CD14-positive monocyte (primary cell): ENCODE measurements around the gene PACSIN1. TPM values are rescaled to one million over a fixed set of nuclear protein-coding genes. Genes with fewer than 3 reads are reported as not detected.

ENCODE experiments used
- DNase-seq, 3 donors: peaks; one replicate each; pipeline ENCODE4 v3.0.0-alpha.2; 2011 to 2022
- H2AFZ ChIP-seq: 2 replicates; pipeline ENCODE4 v1.6.0; 2012; ENCODE audit warnings: mild to moderate bottlenecking, low read depth, low read length, inconsistent platforms; ENCODE audit not compliant: insufficient read depth, poor library complexity, severe bottlenecking
- H3K27ac ChIP-seq, 2 donors: 1 replicate in 1 of 2; 2 replicates in 1 of 2; pipeline ENCODE4 v1.5.1; 2012 to 2013; ENCODE audit warnings: low read length in 2 of 2, control low read depth in 1 of 2, inconsistent platforms in 1 of 2, low read depth in 1 of 2, mild to moderate bottlenecking in 1 of 2
- H3K27me3 ChIP-seq, 2 donors: one replicate each; pipeline versions ENCODE4 v1.6.0 to v1.6.1; 2011 to 2013; ENCODE audit warnings: low read length in 2 of 2; ENCODE audit not compliant: control insufficient read depth in 2 of 2, insufficient read depth in 2 of 2
- H3K36me3 ChIP-seq, 2 donors: replicated peaks in 1 of 2; 1 replicate in 1 of 2; 2 replicates in 1 of 2; pipeline versions ENCODE4 v1.5.1 to v1.6.1; 2012 to 2013; ENCODE audit warnings: low read length in 2 of 2, control low read depth in 1 of 2, inconsistent platforms in 1 of 2, mild to moderate bottlenecking in 1 of 2; ENCODE audit not compliant: insufficient read depth in 2 of 2, control insufficient read depth in 1 of 2
- H3K4me1 ChIP-seq, 2 donors: 1 replicate in 1 of 2; 2 replicates in 1 of 2; pipeline versions ENCODE4 v1.5.1 to v1.6.1; 2012 to 2013; ENCODE audit warnings: low read length in 2 of 2, control low read depth in 1 of 2, inconsistent platforms in 1 of 2, mild to moderate bottlenecking in 1 of 2, moderate library complexity in 1 of 2; ENCODE audit not compliant: insufficient read depth in 2 of 2, control insufficient read depth in 1 of 2
- H3K4me2 ChIP-seq: replicated peaks from 2 replicates; pipeline ENCODE3; 2012; ENCODE audit warnings: low read length, moderate library complexity, mild to moderate bottlenecking; ENCODE audit not compliant: poor library complexity, severe bottlenecking; ENCODE audit errors: extremely low read depth
- H3K4me3 ChIP-seq, 3 experiments: fragments of 200-600 bp in 1 of 3; sonication (generic) in 1 of 3; replicated peaks in 1 of 3; 1 replicate in 2 of 3; 2 replicates in 1 of 3; pipeline ENCODE4 v1.5.1; 2011 to 2013; ENCODE audit warnings: low read length in 3 of 3, mild to moderate bottlenecking in 3 of 3, control low read depth in 2 of 3, low read depth in 2 of 3, inconsistent platforms in 1 of 3, moderate library complexity in 1 of 3
- H3K79me2 ChIP-seq: 2 replicates; pipeline ENCODE4 v1.6.0; 2012; ENCODE audit warnings: mild to moderate bottlenecking, control low read depth, inconsistent platforms, low read length, moderate library complexity; ENCODE audit not compliant: insufficient read depth
- H3K9ac ChIP-seq: 2 replicates; pipeline ENCODE4 v1.6.0; 2017; ENCODE audit warnings: low read length, mild to moderate bottlenecking; ENCODE audit not compliant: insufficient read depth, poor library complexity, severe bottlenecking
- H3K9me3 ChIP-seq, 2 donors: replicated peaks in 1 of 2; 1 replicate in 1 of 2; 2 replicates in 1 of 2; pipeline versions ENCODE4 v1.5.1 to v1.6.1; 2012 to 2013; ENCODE audit warnings: low read length in 2 of 2, control low read depth in 1 of 2; ENCODE audit not compliant: control insufficient read depth in 1 of 2, insufficient read depth in 1 of 2
- H4K20me1 ChIP-seq: 2 replicates; pipeline ENCODE4 v1.6.0; 2012; ENCODE audit warnings: mild to moderate bottlenecking, low read length, control low read depth, moderate library complexity; ENCODE audit not compliant: insufficient read depth
- H3K27ac Mint-ChIP-seq, 7 donors: one replicate each; pipeline ENCODE4 v1.8.0; 2020; ENCODE audit warnings: mild to moderate bottlenecking in 7 of 7, mixed read lengths in 7 of 7, moderate library complexity in 6 of 7, inconsistent platforms in 2 of 7
- H3K27me3 Mint-ChIP-seq, 3 donors: one replicate each; pipeline ENCODE4 v1.8.0; 2021 to 2022; ENCODE audit warnings: low read depth in 3 of 3, mild to moderate bottlenecking in 3 of 3, mixed read lengths in 3 of 3, moderate library complexity in 3 of 3, inconsistent platforms in 1 of 3
- H3K36me3 Mint-ChIP-seq, 2 donors: one replicate each; pipeline ENCODE4 v1.8.0; 2020; ENCODE audit warnings: mixed read lengths in 2 of 2, inconsistent platforms in 1 of 2, mild to moderate bottlenecking in 1 of 2
- H3K4me1 Mint-ChIP-seq: one replicate; pipeline ENCODE4 v1.8.0; 2020; ENCODE audit warnings: mild to moderate bottlenecking, mixed read lengths
- H3K4me3 Mint-ChIP-seq, 2 donors: one replicate each; pipeline ENCODE4 v1.8.0; 2020; ENCODE audit warnings: mild to moderate bottlenecking in 2 of 2, mixed read lengths in 2 of 2, moderate library complexity in 1 of 2
- H3K9me3 Mint-ChIP-seq, 7 donors: one replicate each; pipeline ENCODE4 v1.8.0; 2020 to 2022; ENCODE audit warnings: mixed read lengths in 7 of 7, mild to moderate bottlenecking in 6 of 7, moderate library complexity in 6 of 7, inconsistent platforms in 2 of 7
- CTCF ChIP-seq: fragments of 200-600 bp; IDR thresholded peaks from one replicate; pipeline ENCODE4 v1.8.0; 2022; ENCODE audit warnings: antibody characterized with exemption, mild to moderate bottlenecking
- WGBS: methylation state at CpG from one replicate; pipeline ENCODE4 v1.1.5; 2013; ENCODE audit warnings: missing lambda C conversion rate; ENCODE audit not compliant: insufficient coverage; 5-methylcytosine and 5-hydroxymethylcytosine counted together
- intact Hi-C, 2 donors: fragments of 100-400 bp; cut with micrococcal nuclease; formaldehyde crosslinking; loops; one replicate each; pipeline versions ENCODE4 v1.15.0 to v1.15.1; 2023
- polyA plus RNA-seq, 3 donors: library from polyadenylated mRNA; depleted of rRNA in 1 of 3; unstranded in 2 of 3; stranded (reverse) in 1 of 3; fragments of 300-500 nt in 2 of 3; fragments of >200 nt in 1 of 3; fragmentation: Illumina TruSeq in 2 of 3; gene quantifications; 1 replicate in 2 of 3; 2 replicates in 1 of 3; pipeline ENCODE4 v1.2.3, GENCODE V29; 2012 to 2021

Gene PACSIN1
- polyA plus RNA-seq, 3 donors: not detected

GRCh38 chr6:34490390-34491090, 24.7 kb downstream of the PACSIN1 start:
- 92% methylated on average over 10 of the region's 20 CpGs for WGBS
- intact Hi-C loops: no loop called here
- Mint-ChIP-seq H3K27ac (no peak overlapping the region), H3K9me3 (peaks cover 0 to 4% (median 0%) of the 10 kb centered on the region in 7 donors), H3K27me3 (peaks cover 0 to 7% (median 1%) of the 10 kb centered on the region in 3 donors), H3K4me1 (no peaks in the 10 kb centered on the region), H3K36me3 (no peaks in the 10 kb centered on the region), H3K4me3 (no peak overlapping the region)
- no peaks in the 10 kb centered on the region for H3K36me3 ChIP-seq
- H3K27ac ChIP-seq: no peak overlapping the region
- TF ChIP-seq CTCF: no peak
- no peaks in the 10 kb centered on the region for H3K4me1 ChIP-seq
- H3K4me3 ChIP-seq: no peak overlapping the region
- H3K4me2 ChIP-seq: no peak overlapping the region
- peak overlapping the region; percentile 13 for H2AFZ ChIP-seq
- H3K9ac ChIP-seq: no peak overlapping the region
- no peaks in the 10 kb centered on the region for H3K79me2 ChIP-seq
- DNase-seq: no peak
- no peaks in the 10 kb centered on the region for H4K20me1 ChIP-seq
- no peaks in the 10 kb centered on the region for H3K27me3 ChIP-seq
- no peaks in the 10 kb centered on the region for H3K9me3 ChIP-seq

- H3K4me1 ChIP-seq: no peaks in the 10 kb centered on the region
- H3K9me3 ChIP-seq: no peaks in the 10 kb centered on the region
- H3K4me3 ChIP-seq: no peak overlapping the region
- H3K4me2 ChIP-seq: no peak overlapping the region
- no peak overlapping the region for H3K27ac ChIP-seq
- H3K9me3 Mint-ChIP-seq: peaks cover 0 to 4% (median 0%) of the 10 kb centered on the region in 7 donors
- no peak for DNase-seq
- TF ChIP-seq CTCF: no peak
- intact Hi-C loops: no loop called here
- no peaks in the 10 kb centered on the region for H4K20me1 ChIP-seq
- H3K36me3 ChIP-seq: no peaks in the 10 kb centered on the region
- WGBS: 19% methylated on average over 6 of the region's 10 CpGs
- H3K4me1 Mint-ChIP-seq: no peaks in the 10 kb centered on the region
- H3K27ac Mint-ChIP-seq: no peak overlapping the region
- no peak overlapping the region for H3K4me3 Mint-ChIP-seq
- H3K9ac ChIP-seq: no peak overlapping the region
- H3K27me3 Mint-ChIP-seq: peaks cover 0 to 7% (median 1%) of the 10 kb centered on the region in 3 donors
- no peaks in the 10 kb centered on the region for H3K79me2 ChIP-seq
- H2AFZ ChIP-seq: peak overlapping the region; percentile 13
- no peaks in the 10 kb centered on the region for H3K27me3 ChIP-seq
- H3K36me3 Mint-ChIP-seq: no peaks in the 10 kb centered on the region
These were observed 25.2 kb downstream of the PACSIN1 start for GRCh38 chr6:34491091-34491430.
